ENCODE results near the gene PHEX.

Gene PHEX

DNA sequence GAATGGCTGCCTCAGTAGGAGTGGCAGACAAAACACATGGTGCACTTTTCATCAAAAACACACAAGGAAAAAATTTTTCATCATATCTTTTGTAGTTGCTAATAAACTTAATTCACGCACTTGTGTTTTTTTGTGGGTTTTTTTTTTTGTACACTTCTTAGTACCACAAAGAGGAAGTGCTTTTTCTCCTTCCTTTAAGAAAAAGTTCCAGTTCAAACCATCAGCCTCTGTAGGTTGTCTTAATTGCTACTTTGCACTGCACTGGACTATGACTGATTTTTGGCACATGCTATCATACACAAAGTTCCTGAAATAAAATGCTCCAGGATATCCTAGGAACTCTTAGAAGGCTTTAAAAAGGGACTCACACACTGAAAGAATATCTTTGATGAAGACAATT, at the start of gene PHEX:
Gene PHEX (plus strand): TSS at position 242 of the 400 bp plus-strand sequence. CDS start 681 bp downstream, outside the sequence.
- no peak for DNase-seq

DNA sequence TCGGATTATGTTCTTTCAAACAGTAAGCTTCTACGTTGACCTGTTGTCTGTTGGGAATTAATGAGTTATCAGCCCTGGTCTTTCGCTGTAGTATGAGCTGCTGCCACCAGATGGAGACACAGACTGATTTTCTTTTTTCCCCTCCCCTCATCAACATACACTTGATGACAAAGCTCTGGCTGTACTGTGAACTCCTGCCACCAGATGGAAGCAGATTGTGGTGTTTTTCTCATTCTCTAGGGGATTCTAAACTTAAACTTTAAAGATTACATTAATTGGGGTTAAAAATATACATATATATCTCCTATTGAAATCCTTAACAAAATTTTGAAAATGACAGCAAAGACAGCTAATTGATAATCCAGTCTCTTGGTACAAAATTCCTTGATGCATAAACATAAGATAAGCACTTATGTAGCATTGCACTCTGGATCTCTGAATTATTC, 46.8 kb upstream of the PHEX start:
- peak; percentile 69 for DNase-seq

DNA sequence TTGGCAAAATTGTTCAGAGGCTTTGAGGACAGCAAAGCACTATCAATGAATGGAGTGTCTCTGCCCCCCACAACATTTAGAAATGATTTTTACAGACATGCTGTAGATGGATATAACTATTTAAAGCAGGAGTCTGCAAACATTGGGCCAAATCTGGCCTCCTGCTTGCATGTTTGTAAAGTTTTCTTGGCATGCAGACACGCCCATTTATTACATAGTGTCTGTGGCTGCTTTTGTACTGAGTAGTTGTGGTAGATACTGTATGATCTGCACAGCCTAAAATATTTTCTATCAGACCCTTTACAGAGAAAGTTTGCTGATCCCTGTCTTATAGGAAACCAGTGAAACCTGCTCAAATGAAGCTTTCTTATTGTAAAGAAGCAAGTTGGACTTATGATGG, 45.5 kb upstream of the PHEX start:
- no peak for DNase-seq

DNA sequence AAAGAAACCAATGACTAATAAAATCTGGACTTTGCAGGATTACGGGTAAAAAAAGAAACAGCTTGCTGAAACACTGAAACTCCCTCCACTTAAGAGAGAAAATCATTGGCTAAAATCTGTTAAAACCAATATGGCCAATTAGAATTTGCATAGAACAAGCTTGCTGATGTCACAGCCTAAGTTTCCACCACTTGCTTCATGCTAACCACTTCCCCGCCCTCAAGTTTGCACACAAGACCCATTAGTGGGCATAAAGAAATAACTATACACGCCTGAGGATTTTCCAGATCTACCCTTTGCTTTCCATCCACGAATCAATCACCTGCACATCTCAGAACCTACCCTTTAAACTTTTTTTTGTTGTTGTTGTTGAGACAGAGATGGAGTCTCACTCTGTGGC, 42.7 kb upstream of the PHEX start:
- no peak for DNase-seq

DNA sequence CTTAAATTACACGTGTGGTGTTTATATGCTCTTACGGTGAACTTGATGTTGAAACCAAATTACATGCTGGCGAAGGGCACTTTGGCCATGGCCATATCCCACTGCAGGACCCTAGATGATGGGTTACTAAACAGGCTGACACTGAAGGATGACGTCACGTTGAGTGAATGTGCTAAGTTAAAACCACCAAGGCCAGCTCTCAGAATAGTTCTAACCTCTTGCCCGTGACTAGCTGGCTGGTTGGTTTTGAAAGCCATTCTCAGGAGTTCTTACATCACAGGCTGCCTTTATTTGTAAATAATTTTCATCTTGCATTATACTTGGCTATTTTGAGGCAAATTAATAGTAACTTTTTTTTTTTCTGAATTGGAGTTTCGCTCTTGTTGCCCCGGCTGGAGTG, 41.3 kb upstream of the PHEX start:
- DNase-seq: no peak

DNA sequence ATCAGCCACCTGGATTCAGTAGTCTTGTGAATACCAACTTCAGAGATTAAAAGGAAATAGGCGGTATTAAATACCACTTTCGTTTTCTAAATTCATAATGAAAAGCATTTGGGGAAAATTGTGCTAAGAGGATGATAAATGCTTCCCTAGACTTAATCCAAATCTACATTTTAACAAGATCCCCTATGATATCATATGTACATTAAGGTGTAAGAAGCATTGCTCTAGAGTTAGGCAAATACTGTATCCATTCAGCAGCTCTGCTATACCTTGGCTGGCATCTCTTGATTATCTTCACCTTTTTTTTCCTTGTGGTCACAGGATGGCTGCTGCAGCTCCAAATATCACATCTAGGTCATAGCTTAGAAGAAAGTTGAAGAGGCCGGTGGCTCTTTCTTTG, 40.6 kb upstream of the PHEX start:
- DNase-seq: no peak

DNA sequence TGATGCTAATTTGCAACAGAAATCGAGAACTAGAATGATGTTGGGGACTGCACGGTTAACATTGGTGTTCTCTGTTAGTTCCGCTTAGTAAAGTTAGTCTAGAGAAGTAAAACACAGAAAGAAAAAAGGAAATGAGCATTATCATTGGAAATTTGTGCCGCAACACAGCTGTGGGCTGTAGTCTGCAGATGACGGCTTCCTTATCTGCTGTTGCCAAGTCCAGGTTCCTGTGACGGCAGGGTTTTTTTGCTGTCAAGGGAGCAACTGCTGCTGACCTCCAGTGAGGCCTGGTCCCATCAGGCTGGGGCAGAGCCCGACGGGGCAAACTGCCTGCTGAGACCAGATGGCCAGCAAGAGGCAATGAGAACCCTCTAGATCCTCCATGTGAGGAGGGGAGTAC, 38.9 kb upstream of the PHEX start:
- DNase-seq: no peak

DNA sequence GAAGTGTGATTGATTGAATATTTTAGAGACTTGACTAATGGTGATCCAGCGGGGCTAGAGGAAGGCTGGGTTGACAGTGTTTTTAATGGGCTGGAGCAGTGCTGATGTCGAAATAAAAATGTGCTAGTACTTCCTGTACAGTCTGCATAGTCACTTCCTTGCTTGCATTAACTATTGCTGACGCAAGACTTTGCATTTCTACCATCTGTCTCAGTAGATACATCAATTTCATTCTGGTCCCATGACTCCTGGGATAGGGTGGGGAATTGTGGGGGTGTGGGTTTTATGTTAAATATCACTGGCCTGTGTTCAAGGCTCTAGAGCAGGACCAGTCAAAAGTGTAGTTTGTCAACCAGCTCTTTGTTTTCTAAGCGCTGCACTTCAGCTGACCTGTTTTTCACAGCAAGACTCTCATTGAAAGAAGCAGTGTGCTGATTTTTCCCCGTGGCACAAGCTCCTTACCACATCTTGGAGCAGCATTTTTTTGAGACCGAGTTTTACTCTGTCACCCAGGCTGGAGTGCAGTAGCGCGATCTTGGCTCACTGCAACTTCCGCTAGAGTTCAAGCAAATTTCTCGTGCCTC, 35.2 kb upstream of the PHEX start:
- no peak for DNase-seq

DNA sequence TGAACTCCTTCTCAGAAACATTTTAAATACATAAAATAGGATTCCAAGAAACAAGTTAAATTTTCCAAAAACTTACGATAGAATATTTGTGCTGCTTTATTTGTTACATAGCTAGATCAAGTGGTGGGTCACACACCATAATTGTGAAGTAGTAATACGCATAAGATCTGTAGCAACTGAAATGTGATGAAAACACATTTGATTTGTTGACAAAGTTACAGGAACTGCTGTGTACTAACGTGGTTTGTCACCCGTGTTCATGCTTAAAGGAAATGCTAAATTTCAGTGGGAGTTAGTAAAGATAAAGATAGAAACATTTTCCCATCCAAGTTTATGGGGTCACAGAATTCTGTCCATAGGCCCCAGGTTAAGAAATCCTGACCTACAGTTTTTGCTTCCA, 34.1 kb upstream of the PHEX start:
- no peak for DNase-seq

DNA sequence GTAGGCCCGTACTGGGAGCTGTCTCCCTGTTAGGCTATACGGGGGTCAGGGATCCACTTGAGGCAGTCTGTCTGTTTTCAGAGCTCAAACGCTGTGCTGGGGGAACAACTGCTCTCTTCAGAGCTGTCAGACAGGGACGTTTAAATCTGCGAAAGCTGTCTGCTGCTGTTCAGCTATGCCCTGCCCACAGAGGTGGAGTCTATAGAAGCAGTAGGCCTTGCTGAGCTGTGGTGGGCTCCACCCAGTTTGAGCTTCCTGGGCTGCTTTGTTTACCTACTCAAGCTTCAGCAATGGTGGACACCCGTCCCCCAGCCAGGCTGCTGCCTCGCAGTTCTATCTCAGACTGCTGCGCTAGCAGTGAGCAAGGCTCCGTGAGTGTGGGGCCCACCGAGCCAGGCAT, 27.3 kb upstream of the PHEX start:
- DNase-seq: no peak

DNA sequence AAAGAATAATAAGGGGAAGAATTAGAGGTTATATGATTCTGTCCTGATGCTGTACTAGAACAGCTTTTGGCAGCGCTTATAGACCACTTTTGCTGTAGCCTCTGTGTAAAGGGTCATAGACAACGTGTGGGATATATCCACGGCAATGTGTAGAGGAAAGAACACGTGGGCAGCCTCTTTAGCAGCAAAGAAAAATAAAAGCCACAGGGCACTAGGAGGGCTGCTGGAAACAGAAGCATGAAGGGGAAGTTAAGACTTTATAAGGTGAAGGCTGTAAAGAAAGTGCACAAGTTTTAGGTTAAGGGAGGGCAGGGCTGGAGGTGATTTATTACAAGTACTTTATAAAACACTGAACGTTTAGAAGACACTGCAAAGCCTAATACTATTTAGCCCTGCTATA, 20.1 kb upstream of the PHEX start:
- no peak for DNase-seq

DNA sequence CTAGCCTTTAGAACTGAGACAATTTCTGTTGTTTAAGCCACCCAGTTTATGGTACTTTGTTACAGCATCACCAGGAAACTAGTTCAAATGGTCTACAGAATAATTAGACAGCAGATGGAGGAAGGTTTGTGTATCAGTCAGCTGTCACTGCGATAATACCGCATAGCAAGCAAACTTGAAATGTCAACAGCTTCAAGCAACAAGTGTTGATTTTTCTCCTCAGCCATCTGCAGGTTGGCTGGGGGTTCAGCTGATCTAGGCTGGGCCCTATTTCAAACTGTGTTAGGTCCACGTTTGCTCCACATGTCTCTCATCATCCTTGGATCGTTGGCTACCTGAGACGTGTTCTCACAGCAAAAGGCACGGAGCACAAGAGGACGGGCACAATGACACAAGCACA, 19.2 kb upstream of the PHEX start:
- DNase-seq: no peak

DNA sequence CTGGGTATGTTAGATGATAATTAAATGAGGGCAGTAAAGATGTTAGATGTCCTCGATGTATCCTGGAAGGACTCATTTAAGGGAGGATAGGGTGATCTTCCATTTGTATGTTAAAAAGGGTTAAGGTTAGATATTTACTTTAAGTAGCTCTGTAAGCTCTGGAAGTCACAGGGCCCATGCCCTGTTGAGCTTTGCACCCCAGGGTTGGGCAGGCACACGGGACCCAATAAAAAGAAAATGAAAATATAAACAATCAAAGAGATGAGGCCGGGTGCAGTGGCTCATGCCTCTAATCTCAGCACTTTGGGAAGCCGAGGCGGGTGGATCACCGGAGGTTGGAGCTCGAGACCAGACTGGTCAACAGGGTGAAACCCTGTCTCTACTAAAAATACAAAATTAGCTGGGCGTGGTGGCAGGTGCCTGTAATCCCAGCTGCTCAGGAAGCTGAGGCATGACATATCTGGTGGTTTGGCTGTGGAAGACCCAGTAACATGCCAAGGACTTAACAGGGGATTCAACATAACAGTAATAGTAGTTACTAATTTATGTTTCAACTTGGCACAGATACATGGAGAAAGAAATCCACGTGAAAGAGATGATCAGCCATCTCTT, 16.9 kb upstream of the PHEX start:
- DNase-seq: no peak

DNA sequence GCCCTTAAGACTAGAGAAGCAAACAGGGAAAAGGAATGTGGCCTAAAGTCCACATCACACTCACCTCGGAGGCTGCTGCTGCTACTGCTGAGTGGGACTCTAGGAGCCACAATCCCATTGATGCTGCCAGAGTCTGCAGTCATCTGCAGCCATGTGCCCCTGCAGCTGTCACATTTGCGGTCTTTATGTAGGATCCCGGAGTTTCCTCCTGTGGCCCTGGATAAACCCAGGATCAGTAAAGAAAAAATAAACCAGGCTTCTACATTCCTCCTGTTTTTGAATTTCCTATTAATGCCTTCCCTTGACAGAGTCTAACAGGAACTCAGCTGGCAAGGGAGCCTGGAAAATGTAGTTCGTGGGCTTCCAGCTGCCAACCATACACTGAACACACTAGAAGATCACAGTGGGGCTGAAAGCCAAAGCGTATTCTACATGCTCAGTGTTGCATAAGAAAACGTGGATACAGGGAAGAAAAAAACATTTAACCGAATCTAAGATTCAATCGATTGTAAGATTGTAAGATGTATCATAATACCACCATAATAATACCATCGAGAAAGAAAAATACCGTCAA, 10.3 kb upstream of the PHEX start:
- no peak for DNase-seq

DNA sequence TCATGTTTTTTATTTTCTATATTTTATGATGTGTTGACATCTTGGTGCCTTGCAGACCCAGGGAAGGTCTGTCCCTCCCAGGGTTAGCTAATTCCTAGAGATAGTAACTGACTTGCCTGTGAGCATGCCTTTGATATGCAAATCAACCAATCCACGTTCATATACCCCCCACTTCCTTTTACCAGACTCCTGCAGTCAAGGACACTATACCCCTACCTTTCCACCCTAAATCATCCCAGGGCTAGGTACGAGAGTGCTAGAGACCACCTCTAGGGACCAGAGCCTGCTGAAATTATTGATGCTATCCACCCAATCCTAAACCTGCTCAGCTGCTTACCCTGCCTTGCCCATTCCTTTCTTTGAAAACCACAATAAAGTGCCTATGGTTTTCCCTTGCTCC, 7.5 kb upstream of the PHEX start:
- DNase-seq: no peak

DNA sequence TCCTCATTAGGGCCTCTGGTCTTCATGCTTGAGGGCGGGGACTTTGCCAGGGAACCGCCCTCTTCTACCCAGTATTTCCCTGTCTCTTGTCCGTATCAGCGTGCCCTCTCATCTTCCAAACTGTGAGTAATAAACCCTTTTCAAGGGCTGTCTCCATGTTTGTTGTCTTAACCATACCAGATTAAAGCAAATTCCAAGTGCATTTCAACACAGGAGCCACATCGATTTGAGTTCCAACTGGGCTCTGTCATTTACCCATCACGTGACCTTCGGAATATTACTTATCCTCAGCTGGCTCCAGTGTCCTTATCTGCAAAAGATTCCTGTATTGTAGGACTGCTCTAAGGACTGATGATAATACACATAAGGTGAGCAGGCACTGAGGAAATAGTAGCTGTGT, 6.4 kb upstream of the PHEX start:
- DNase-seq: no peak

DNA sequence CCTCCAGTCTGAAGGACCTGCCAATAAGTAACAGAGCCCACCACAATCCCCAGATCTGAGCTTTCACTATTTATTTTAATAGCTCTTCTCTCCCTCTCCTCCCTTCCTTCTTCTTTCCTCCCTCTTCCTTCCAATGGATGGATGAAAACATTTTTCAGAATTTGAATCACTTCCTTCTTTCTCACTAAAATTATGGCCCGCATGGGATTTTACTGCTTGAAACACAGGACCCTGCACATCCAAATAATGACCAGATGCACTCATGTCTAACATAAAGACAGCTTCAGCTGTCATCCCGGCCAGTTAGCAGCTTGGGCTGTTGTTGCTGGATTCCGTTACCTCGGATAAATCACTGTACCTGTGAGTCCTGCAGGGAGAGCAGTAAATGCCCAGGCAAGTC, 5.4 kb upstream of the PHEX start:
- DNase-seq: no peak

DNA sequence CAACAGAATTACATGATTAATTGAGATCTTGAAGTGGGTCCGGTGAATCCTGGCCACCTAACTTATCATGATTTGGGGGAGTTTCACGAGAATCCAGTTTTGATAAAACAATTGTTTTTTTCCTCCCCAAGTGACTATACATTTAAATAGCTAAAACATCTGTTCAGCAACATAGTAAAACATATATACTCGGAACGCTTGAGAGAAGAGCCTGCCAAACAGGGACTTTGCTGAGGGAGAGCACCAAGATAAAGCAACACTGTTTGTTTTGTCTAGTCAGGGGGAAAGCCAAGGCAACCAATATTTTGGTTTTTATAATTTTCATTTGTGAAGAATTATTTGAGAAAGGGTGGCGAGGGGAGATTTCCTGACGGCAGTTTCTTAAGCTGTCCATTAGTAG, 381 bp downstream of the PHEX start:
- no peak for DNase-seq

DNA sequence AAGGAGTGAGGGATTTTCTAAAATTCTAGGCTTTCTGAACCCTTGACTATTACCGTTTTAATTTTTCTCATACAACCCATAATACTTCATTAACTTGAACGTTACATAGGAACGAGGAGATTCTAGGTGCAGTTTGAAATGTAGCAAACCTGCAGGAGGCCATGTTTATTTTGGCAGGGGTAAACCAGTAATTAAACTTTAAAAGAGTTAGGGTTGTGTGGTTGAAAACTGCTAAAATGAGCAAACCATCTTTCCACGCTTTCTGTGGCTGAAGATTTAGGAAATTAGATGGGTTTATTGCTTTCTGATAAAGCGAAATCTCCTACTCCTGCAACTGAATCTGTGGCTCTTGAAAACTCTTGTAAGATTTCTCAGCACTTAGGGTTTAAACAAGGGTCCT, 1.7 kb downstream of the PHEX start:
- no peak for DNase-seq

DNA sequence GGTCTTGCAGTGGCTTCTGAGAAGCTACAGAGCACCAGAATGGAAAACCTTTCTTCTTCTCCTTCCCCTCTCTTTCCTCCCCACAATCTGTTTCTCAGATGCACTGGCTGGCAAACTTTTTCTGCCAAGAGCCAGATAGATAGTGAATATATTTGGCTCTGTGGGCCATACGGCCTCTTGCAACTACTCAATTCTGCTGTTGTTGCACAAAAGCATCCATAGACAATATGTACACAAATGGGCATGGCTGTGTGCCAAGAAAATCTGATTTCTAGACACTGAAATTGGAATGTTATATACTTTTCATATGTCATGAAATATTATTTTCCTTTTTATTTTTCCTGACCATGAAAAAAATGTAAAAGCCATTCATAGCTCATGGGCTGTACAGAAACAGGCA, 3.1 kb downstream of the PHEX start:
- DNase-seq: no peak

DNA sequence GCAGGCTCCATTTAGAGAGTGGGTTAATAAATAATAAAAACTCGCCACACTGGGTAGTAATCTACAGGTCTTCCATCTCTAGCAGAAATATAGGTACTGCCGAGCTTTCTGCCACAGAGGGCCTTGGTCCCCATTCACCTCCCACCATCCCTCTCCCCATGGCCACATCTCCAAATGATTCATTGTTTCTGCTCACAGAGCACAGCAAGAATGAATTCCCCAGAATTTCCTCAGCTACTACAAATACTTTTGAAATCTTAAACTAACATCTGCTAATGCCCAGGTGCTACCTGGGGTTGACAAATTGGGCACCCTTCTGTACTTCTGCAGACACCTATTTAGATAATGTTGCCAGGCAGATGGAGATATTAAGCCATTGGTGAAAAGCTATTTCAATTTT, 5.1 kb downstream of the PHEX start:
- no peak for DNase-seq

DNA sequence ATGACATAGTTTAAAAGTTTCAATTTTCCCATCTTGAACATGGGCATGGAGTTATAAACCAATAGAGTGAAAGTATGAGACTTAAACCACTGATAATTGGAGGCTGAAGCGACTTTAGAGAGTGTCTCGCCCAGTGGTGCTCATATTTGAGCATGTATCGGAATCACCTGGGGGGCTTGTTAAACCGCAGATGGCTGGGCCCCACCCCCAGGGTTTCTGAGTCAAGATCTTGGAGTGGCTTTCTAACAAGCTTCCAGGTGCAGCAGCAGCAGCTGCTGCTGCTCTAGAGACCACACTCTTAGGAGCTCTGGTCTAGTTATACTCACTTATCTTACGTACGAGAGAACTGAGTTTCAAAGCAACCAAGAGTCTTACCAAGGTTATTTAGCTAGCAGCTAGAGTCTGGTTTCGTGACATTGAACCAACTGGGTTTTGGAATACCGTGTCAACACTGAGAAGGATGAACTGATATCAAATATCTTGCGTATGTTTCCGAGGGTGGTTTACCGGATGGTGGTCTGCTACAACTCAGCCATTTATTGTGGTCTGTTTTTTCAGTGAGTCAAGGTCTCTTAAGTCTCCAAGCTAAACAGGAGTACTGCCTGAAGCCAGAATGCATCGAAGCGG, 5.9 kb downstream of the PHEX start:
- no peak for DNase-seq

DNA sequence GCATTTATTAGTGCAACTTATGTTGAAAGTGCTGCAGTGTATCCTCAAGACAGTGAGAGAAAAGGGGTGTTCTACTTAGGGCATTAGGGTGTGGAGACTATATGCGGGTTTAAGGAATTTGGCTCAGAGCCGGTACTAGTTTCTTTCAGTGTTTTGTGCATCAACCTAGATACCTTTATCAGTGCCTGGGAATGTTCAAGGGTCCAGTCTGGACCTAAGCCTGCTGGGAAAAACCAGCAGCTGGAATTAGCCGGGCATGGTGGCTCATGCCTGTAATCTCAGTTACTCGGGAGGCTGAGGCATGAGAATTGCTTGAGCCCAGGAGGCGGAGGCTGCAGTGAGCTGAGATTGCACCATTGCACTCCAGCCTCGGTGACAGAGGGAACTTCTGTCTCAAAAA, 7.4 kb downstream of the PHEX start:
- DNase-seq: no peak

DNA sequence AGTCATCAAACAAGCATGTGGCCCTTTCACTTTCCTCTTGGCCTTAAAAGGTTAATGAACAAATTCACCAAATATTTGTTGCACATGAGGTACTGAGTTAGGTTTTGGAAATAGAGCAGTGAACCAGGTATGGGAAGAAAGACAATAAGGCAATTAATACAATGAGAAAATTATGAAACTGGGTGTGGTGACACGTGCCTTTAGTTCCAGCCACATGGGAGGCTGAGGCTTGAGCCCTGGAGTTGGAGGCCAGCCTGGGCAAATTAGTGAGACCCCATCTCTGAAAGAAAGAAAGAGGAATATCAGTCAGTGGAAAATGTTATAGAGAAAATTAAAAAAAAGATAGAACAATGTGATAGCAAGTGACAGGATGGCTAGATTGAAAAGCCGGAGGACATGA, 8.1 kb downstream of the PHEX start:
- DNase-seq: no peak
